Memory B cell (primary cell): Measurements from ENCODE around the gene KDM6B.

Experiments used
- ATAC-seq: fragments of 150-1000 bp; cut with Tn5 transposase; 2 replicates; pipeline ENCODE4 v1.10.0; 2021; ENCODE audit warnings: low read depth, mild to moderate bottlenecking, moderate library complexity
- DNase-seq, 2 donors: peaks; one replicate each; pipeline ENCODE4 v3.0.0; 2022; ENCODE audit warnings: low spot score in 2 of 2
- H3K27ac Mint-ChIP-seq: one replicate; pipeline ENCODE4 v1.8.0; 2022; ENCODE audit warnings: mild to moderate bottlenecking, moderate library complexity, mixed read lengths
- H3K27me3 Mint-ChIP-seq: one replicate; pipeline ENCODE4 v1.8.0; 2022; ENCODE audit warnings: mixed read lengths
- H3K36me3 Mint-ChIP-seq: one replicate; pipeline ENCODE4 v1.8.0; 2022; ENCODE audit warnings: mild to moderate bottlenecking, mixed read lengths
- H3K4me1 Mint-ChIP-seq: one replicate; pipeline ENCODE4 v1.8.0; 2022; ENCODE audit warnings: mixed read lengths
- H3K4me3 Mint-ChIP-seq: one replicate; pipeline ENCODE4 v1.8.0; 2022; ENCODE audit warnings: mild to moderate bottlenecking, moderate library complexity, mixed read lengths
- H3K9me3 Mint-ChIP-seq: one replicate; pipeline ENCODE4 v1.8.0; 2022; ENCODE audit warnings: mixed read lengths

KDM6B gene

DNA sequence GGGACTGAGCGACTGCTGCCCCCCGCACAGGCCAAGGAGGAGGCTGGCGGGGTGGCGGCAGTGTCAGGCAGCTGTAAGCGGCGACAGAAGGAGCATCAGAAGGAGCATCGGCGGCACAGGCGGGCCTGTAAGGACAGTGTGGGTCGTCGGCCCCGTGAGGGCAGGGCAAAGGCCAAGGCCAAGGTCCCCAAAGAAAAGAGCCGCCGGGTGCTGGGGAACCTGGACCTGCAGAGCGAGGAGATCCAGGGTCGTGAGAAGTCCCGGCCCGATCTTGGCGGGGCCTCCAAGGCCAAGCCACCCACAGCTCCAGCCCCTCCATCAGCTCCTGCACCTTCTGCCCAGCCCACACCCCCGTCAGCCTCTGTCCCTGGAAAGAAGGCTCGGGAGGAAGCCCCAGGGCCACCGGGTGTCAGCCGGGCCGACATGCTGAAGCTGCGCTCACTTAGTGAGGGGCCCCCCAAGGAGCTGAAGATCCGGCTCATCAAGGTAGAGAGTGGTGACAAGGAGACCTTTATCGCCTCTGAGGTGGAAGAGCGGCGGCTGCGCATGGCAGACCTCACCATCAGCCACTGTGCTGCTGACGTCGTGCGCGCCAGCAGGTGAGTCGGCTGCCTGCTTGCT lies 15.2 kb downstream of the KDM6B start:
- Mint-ChIP-seq H3K27me3 (no peaks in the 10 kb centered on the region), H3K4me1 (peaks cover 23% of the 10 kb centered on the region), H3K4me3 (no peak overlapping the region), H3K36me3 (peaks cover 11% of the 10 kb centered on the region), H3K9me3 (no peaks in the 10 kb centered on the region), H3K27ac (peak overlapping the region; percentile 89)
- no peak for ATAC-seq
- peak in 1 of 2 donors; percentile 27 for DNase-seq

GRCh38 chr17:7849751-7850504 lies 15.9 kb downstream of the KDM6B start:
- Mint-ChIP-seq H3K27ac (peak overlapping the region; percentile 89), H3K4me3 (no peak overlapping the region), H3K27me3 (no peaks in the 10 kb centered on the region), H3K4me1 (peaks cover 23% of the 10 kb centered on the region), H3K9me3 (no peaks in the 10 kb centered on the region), H3K36me3 (peaks cover 11% of the 10 kb centered on the region)
- DNase-seq (no peak), ATAC-seq (no peak)

DNA sequence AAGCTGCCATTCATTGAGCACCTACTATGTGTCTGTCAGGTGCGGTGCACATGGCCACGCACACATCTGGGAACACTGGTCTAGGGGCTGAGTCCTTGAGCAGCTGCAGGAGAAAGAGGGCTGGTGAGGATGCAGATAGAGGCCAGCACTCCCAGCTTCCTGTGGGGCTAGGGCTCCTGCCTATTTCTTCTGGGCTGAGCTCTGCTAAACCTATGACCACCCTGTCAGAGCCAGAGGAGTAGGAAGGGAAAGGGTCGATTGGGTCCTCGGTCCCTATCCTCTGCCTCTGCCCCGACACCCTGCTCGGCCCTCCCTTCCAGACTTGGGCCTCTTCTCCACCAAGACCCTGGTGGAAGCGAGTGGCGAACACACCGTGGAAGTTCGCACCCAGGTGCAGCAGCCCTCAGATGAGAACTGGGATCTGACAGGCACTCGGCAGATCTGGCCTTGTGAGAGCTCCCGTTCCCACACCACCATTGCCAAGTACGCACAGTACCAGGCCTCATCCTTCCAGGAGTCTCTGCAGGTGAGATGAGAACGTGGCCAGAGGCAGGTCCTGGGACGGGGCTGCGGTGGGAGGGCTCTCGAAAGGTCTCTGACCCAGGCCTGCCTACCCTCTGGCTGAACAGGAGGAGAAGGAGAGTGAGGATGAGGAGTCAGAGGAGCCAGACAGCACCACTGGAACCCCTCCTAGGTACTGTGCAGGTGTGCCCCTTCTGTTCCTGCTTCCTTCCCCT lies 16.9 kb downstream of the KDM6B start:
- Mint-ChIP-seq H3K27me3 (no peaks in the 10 kb centered on the region), H3K4me1 (peaks cover 21% of the 10 kb centered on the region), H3K9me3 (no peaks in the 10 kb centered on the region), H3K27ac (peak overlapping the region; percentile 89), H3K4me3 (peak overlapping the region; percentile 83), H3K36me3 (peaks cover 11% of the 10 kb centered on the region)
- ATAC-seq (peak; percentile 5), DNase-seq (peak in 1 of 2 donors; percentile 34)

DNA sequence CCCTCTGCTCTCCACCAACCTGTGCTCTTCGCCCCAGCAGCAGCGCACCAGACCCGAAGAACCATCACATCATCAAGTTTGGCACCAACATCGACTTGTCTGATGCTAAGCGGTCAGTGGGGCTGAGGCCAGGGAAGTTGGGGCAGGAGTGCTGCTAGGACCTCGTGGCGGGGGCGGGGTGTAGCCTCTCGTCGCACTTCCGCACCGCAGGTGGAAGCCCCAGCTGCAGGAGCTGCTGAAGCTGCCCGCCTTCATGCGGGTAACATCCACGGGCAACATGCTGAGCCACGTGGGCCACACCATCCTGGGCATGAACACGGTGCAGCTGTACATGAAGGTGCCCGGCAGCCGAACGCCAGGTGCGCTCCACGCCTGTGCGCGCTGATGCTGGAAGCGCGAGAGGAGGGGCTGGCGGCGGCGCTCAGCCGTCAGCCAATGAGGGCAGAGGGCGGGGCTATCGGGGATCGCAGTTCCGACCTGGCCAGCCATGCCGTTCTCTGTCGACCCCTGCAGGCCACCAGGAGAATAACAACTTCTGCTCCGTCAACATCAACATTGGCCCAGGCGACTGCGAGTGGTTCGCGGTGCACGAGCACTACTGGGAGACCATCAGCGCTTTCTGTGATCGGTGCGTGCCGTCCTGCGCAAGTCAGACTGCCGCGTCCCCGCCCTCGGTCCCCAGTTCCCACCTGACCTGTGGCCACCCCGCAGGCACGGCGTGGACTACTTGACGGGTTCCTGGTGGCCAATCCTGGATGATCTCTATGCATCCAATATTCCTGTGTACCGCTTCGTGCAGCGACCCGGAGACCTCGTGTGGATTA lies 17.6 kb downstream of the KDM6B start:
- Mint-ChIP-seq H3K9me3 (no peaks in the 10 kb centered on the region), H3K27me3 (no peaks in the 10 kb centered on the region), H3K4me3 (peak overlapping the region; percentile 83), H3K36me3 (peaks cover 11% of the 10 kb centered on the region), H3K4me1 (peaks cover 19% of the 10 kb centered on the region), H3K27ac (peak overlapping the region; percentile 89)
- ATAC-seq (peak; percentile 83), DNase-seq (peak; percentile 95 to 96)

GRCh38 chr17:7852262-7852670 lies 18.2 kb downstream of the KDM6B start:
- no peaks in the 10 kb centered on the region for H3K9me3 Mint-ChIP-seq
- H3K4me1 Mint-ChIP-seq: peaks cover 19% of the 10 kb centered on the region
- H3K36me3 Mint-ChIP-seq: peaks cover 8% of the 10 kb centered on the region
- no peaks in the 10 kb centered on the region for H3K27me3 Mint-ChIP-seq
- peak overlapping the region; percentile 89 for H3K27ac Mint-ChIP-seq
- ATAC-seq (no peak), DNase-seq (peak in 1 of 2 donors; percentile 4)
- H3K4me3 Mint-ChIP-seq: no peak overlapping the region

DNA sequence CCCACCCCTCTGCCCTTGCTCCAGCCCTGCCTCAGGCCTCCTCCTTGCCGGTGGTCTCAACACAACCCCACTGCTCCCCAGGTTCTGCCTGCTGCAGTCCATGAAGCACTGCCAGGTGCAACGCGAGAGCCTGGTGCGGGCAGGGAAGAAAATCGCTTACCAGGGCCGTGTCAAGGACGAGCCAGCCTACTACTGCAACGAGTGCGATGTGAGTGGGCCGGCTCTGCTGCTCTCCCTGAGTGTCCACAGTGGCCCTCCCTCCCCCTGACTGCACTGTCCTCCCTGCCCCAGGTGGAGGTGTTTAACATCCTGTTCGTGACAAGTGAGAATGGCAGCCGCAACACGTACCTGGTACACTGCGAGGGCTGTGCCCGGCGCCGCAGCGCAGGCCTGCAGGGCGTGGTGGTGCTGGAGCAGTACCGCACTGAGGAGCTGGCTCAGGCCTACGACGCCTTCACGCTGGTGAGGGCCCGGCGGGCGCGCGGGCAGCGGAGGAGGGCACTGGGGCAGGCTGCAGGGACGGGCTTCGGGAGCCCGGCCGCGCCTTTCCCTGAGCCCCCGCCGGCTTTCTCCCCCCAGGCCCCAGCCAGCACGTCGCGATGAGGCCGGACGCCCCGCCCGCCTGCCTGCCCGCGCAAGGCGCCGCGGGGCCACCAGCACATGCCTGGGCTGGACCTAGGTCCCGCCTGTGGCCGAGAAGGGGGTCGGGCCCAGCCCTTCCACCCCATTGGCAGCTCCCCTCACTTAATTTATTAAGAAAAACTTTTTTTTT lies 19.1 kb downstream of the KDM6B start:
- peak overlapping the region; percentile 89 for H3K27ac Mint-ChIP-seq
- H3K27me3 Mint-ChIP-seq: no peaks in the 10 kb centered on the region
- no peak overlapping the region for H3K4me3 Mint-ChIP-seq
- ATAC-seq: no peak
- no peaks in the 10 kb centered on the region for H3K9me3 Mint-ChIP-seq
- peaks cover 19% of the 10 kb centered on the region for H3K4me1 Mint-ChIP-seq
- H3K36me3 Mint-ChIP-seq: peaks cover 6% of the 10 kb centered on the region
- DNase-seq: peak; percentile 18 to 42

DNA sequence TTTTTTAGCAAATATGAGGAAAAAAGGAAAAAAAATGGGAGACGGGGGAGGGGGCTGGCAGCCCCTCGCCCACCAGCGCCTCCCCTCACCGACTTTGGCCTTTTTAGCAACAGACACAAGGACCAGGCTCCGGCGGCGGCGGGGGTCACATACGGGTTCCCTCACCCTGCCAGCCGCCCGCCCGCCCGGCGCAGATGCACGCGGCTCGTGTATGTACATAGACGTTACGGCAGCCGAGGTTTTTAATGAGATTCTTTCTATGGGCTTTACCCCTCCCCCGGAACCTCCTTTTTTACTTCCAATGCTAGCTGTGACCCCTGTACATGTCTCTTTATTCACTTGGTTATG lies 19.6 kb downstream of the KDM6B start:
- Mint-ChIP-seq H3K27me3 (no peaks in the 10 kb centered on the region), H3K9me3 (no peaks in the 10 kb centered on the region), H3K4me1 (peaks cover 19% of the 10 kb centered on the region), H3K4me3 (peak overlapping the region; percentile 27), H3K27ac (no peak overlapping the region), H3K36me3 (peaks cover 3% of the 10 kb centered on the region)
- DNase-seq (no peak), ATAC-seq (no peak)

- Mint-ChIP-seq H3K36me3 (peaks cover 3% of the 10 kb centered on the region), H3K27me3 (no peaks in the 10 kb centered on the region), H3K4me3 (peak overlapping the region; percentile 27), H3K4me1 (peaks cover 19% of the 10 kb centered on the region), H3K9me3 (no peaks in the 10 kb centered on the region), H3K27ac (no peak overlapping the region)
- peak; percentile 2 to 16 for DNase-seq
- no peak for ATAC-seq
Measured at GRCh38 chr17:7854078-7854777, 20.2 kb downstream of the KDM6B start.

DNA sequence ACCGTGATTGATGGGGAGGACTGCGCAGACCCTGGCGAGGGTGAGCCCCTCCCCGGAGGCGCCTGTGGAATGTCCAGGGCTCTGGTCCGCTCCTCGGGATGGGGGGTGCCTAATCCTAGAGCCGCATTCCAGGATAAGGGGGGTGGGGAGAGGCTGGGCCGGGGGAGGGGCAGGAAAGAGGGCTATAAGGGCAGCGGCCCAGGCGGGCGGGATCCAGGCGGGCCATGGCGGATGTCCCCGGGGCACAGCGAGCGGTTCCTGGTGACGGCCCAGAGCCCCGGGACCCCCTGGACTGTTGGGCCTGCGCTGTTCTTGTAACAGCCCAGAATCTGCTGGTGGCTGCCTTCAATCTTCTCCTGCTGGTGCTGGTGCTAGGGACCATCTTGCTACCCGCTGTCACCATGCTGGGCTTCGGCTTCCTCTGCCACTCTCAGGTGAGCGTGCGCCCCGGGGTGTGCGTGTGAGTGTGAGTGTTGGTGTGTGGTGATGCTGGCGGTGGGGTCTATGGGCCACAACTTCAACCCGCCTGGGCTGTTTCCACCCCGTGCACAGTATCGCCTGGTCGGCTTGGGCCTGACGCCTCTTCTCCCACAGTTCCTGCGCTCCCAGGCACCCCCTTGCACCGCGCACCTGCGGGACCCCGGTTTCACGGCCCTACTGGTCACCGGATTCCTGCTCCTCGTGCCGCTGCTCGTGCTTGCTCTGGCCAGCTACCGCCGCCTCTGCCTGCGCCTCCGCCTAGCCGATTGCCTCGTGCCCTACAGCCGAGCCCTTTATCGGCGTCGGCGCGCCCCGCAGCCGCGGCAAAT lies 21.0 kb downstream of the KDM6B start, which contains the start of gene TMEM88:
TMEM88 (plus strand) TSS at position 216 of the 809 bp plus-strand sequence; CDS start at position 225, 9 bp downstream.
- no peak for ATAC-seq
- H3K4me3 Mint-ChIP-seq: peak within 1 kb of the TSS; percentile 27
- H3K4me1 Mint-ChIP-seq: peaks cover 19% of the 10 kb centered on the region
- DNase-seq: peak; percentile 8 to 34
- H3K9me3 Mint-ChIP-seq: no peaks in the 10 kb centered on the region
- no peak within 1 kb of the TSS for H3K27ac Mint-ChIP-seq
- peaks cover 2% of the 10 kb centered on the region for H3K36me3 Mint-ChIP-seq
- no peaks in the 10 kb centered on the region for H3K27me3 Mint-ChIP-seq

- peaks cover 2% of the 10 kb centered on the region for H3K36me3 Mint-ChIP-seq
- H3K9me3 Mint-ChIP-seq: no peaks in the 10 kb centered on the region
- H3K4me3 Mint-ChIP-seq: no peak overlapping the region
- DNase-seq: peak in 1 of 2 donors; percentile 44
- H3K27ac Mint-ChIP-seq: no peak overlapping the region
- ATAC-seq: no peak
- H3K4me1 Mint-ChIP-seq: peaks cover 19% of the 10 kb centered on the region
- no peaks in the 10 kb centered on the region for H3K27me3 Mint-ChIP-seq
Measured at GRCh38 chr17:7855660-7856010, 21.6 kb downstream of the KDM6B start.

DNA sequence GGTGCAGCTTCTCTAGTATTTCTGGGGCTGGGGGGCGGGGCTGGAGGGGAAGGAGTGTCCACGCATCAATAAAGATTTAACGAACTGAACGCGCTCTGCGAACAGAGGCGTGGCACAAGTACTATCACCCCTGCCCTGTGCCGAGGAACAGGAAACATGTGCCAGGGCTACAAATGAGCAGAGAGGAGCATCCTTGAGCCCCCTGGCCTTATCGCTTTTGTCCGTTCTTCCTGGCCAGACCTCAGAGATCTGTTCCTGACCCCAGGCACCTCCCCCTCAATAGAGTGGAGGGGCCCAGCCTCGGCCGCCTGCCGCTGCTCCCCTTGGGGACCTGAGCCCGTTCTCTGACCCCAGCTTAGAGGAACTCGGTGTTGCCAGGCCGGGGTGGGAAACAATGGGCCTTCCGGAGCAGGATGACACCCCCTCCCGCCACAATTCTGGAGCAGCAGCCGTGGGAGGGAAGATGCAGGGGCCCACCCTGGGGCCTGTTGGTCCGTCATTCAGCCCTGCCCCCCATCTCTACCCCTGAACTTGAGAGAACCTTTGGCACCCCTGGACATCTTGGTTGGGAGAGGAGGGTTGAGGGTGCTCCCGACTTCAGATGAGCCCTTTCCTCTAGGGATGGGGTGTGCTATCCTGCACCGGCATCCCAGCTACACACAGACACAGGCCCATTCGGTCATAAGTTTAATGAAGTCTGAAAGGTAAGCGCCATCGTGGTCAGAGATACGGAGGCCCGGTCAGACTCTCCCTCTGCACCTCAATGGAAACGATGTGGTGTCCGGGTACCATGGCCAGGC lies 22.2 kb downstream of the KDM6B start:
- Mint-ChIP-seq H3K27me3 (no peaks in the 10 kb centered on the region), H3K36me3 (peaks cover 2% of the 10 kb centered on the region), H3K27ac (no peak overlapping the region), H3K9me3 (no peaks in the 10 kb centered on the region), H3K4me3 (no peak overlapping the region), H3K4me1 (peaks cover 15% of the 10 kb centered on the region)
- DNase-seq: peak in 1 of 2 donors; percentile 27
- no peak for ATAC-seq
